ENCODE results near the gene TMIE.

The TMIE gene

GRCh38 chr3:46681387-46681786, 19.8 kb upstream of the TMIE start:
- in situ Hi-C loops (cut with HindIII; ENCODE audit: low pct_ligation_motif_present, low pct_unique_long_range_greater_than_20kb, low sequenced_read_pairs) = no loop called here

GRCh38 chr3:46681856-46682540, 19.2 kb upstream of the TMIE start:
- DNase-seq = no peak
- in situ Hi-C loops (cut with HindIII; ENCODE audit: low pct_ligation_motif_present, low pct_unique_long_range_greater_than_20kb, low sequenced_read_pairs) = no loop called here

More at GRCh38 chr3:46681387-46681786, 19.8 kb upstream of the TMIE start:
- no peak for DNase-seq

GRCh38 chr3:46682974-46683373, 18.2 kb upstream of the TMIE start:
- in situ Hi-C loops (cut with HindIII; ENCODE audit: low pct_ligation_motif_present, low pct_unique_long_range_greater_than_20kb, low sequenced_read_pairs) = no loop called here
- DNase-seq = no peak

- DNase-seq = no peak
- in situ Hi-C loops (cut with HindIII; ENCODE audit: low pct_ligation_motif_present, low pct_unique_long_range_greater_than_20kb, low sequenced_read_pairs) = no loop called here
Measured at GRCh38 chr3:46684891-46685290, 16.3 kb upstream of the TMIE start.

GRCh38 chr3:46685446-46685845, 15.7 kb upstream of the TMIE start:
- in situ Hi-C loops (cut with HindIII; ENCODE audit: low pct_ligation_motif_present, low pct_unique_long_range_greater_than_20kb, low sequenced_read_pairs) = no loop called here
- DNase-seq = no peak

GRCh38 chr3:46690798-46691197, 10.4 kb upstream of the TMIE start:
- in situ Hi-C loops (cut with HindIII; ENCODE audit: low pct_ligation_motif_present, low pct_unique_long_range_greater_than_20kb, low sequenced_read_pairs) = no loop called here
- peak; percentile 17 for DNase-seq

- peak; percentile 50 for DNase-seq
- in situ Hi-C loops (cut with HindIII; ENCODE audit: low pct_ligation_motif_present, low pct_unique_long_range_greater_than_20kb, low sequenced_read_pairs) = no loop called here
Measured at GRCh38 chr3:46692566-46692990, 8.6 kb upstream of the TMIE start.

- in situ Hi-C loops (cut with HindIII; ENCODE audit: low pct_ligation_motif_present, low pct_unique_long_range_greater_than_20kb, low sequenced_read_pairs) = no loop called here
Measured at GRCh38 chr3:46693038-46693891, 7.9 kb upstream of the TMIE start, which contains the start of gene ALS2CL. TSS of gene ALS2CL (minus strand) at chr3:46693679. CDS start at chr3:46689440, 4,239 bp downstream.

GRCh38 chr3:46693892-46694226, 7.3 kb upstream of the TMIE start:
- DNase-seq = peak; percentile 26
- in situ Hi-C loops (cut with HindIII; ENCODE audit: low pct_ligation_motif_present, low pct_unique_long_range_greater_than_20kb, low sequenced_read_pairs) = no loop called here

More at GRCh38 chr3:46693038-46693891, 7.9 kb upstream of the TMIE start, which contains the start of gene ALS2CL:
- DNase-seq = peak; percentile 27

- in situ Hi-C loops (cut with HindIII; ENCODE audit: low pct_ligation_motif_present, low pct_unique_long_range_greater_than_20kb, low sequenced_read_pairs) = no loop called here
- no peak for DNase-seq
Measured at GRCh38 chr3:46694520-46694919, 6.7 kb upstream of the TMIE start.

GRCh38 chr3:46695177-46695961, 5.8 kb upstream of the TMIE start:
- in situ Hi-C loops (cut with HindIII; ENCODE audit: low pct_ligation_motif_present, low pct_unique_long_range_greater_than_20kb, low sequenced_read_pairs) = no loop called here
- DNase-seq = peak; percentile 33

- no peak for DNase-seq
- in situ Hi-C loops (cut with HindIII; ENCODE audit: low pct_ligation_motif_present, low pct_unique_long_range_greater_than_20kb, low sequenced_read_pairs) = no loop called here
Measured at GRCh38 chr3:46695962-46696894, 5.0 kb upstream of the TMIE start.

- in situ Hi-C loops (cut with HindIII; ENCODE audit: low pct_ligation_motif_present, low pct_unique_long_range_greater_than_20kb, low sequenced_read_pairs) = no loop called here
Measured at GRCh38 chr3:46699676-46700523, 1.3 kb upstream of the TMIE start.

GRCh38 chr3:46700772-46701171, 420 bp upstream of the TMIE start:
- in situ Hi-C loops (cut with HindIII; ENCODE audit: low pct_ligation_motif_present, low pct_unique_long_range_greater_than_20kb, low sequenced_read_pairs) = no loop called here
- peak; percentile 26 for DNase-seq

More at GRCh38 chr3:46699676-46700523, 1.3 kb upstream of the TMIE start:
- DNase-seq = no peak

GRCh38 chr3:46702246-46703012, 1.2 kb downstream of the TMIE start:
- in situ Hi-C loops (cut with HindIII; ENCODE audit: low pct_ligation_motif_present, low pct_unique_long_range_greater_than_20kb, low sequenced_read_pairs) = no loop called here
- DNase-seq = no peak

- in situ Hi-C loops (cut with HindIII; ENCODE audit: low pct_ligation_motif_present, low pct_unique_long_range_greater_than_20kb, low sequenced_read_pairs) = no loop called here
- no peak for DNase-seq
Measured at GRCh38 chr3:46703013-46703520, 1.9 kb downstream of the TMIE start.

Data from ACHN (cell line).